Ovary (tissue), 9 donors: Measurements from ENCODE around the gene CENPP. TPM values are rescaled to one million over a fixed set of nuclear protein-coding genes. Genes with fewer than 3 reads are reported as not detected.

Source experiments
- DNase-seq, 5 donors: peaks; one replicate each; pipeline ENCODE4 v3.0.0-alpha.2; 2019 to 2020
- H3K27ac ChIP-seq, 2 donors: fragments of 200-600 bp; one replicate each; pipeline versions ENCODE4 v1.5.1 to v1.8.0; 2019 to 2022
- H3K27me3 ChIP-seq: fragments of 200-600 bp; one replicate; pipeline ENCODE4 v1.8.0; 2022
- H3K36me3 ChIP-seq: fragments of 200-600 bp; sonication (generic); one replicate; pipeline ENCODE4 v1.5.1; 2019
- H3K4me1 ChIP-seq: one replicate; pipeline ENCODE4 v1.8.1; 2013; ENCODE audit warnings: mild to moderate bottlenecking, moderate library complexity; ENCODE audit not compliant: insufficient read depth
- H3K4me3 ChIP-seq: fragments of 200-600 bp; sonication (generic); one replicate; pipeline ENCODE4 v1.5.1; 2017
- H3K9me3 ChIP-seq, 2 donors: fragments of 200-600 bp in 1 of 2; sonication (generic) in 1 of 2; one replicate each; pipeline versions ENCODE4 v1.5.1 to v1.8.1; 2013 to 2019; ENCODE audit warnings: mild to moderate bottlenecking in 1 of 2, moderate library complexity in 1 of 2
- CTCF ChIP-seq, 3 donors: fragments of 450-650 bp in 2 of 3; fragments of 200-600 bp in 1 of 3; IDR thresholded peaks; one replicate each; pipeline versions ENCODE4 v1.5.1 to v1.8.0; 2016 to 2022; ENCODE audit warnings: antibody characterized with exemption in 3 of 3, mild to moderate bottlenecking in 1 of 3
- EP300 ChIP-seq: sonication (generic); formaldehyde crosslinking; IDR thresholded peaks from one replicate; pipeline ENCODE4 v1.6.1; 2017; ENCODE audit warnings: antibody characterized with exemption
- POLR2A ChIP-seq: fragments of 450-650 bp; IDR thresholded peaks from one replicate; pipeline ENCODE4 v1.6.1; 2017; ENCODE audit warnings: antibody characterized with exemption, mild to moderate bottlenecking, moderate library complexity
- WGBS, 3 donors: extraction: QIAGEN DNeasy Blood & Tissue Kit in 1 of 3; methylation state at CpG; one replicate each; pipeline versions ENCODE4 v1.1.5 to v1.1.7; 2013 to 2017; 5-methylcytosine and 5-hydroxymethylcytosine counted together
- intact Hi-C, 4 donors: fragments of 100-400 bp; cut with DNase I; formaldehyde crosslinking; loops; one replicate each; pipeline versions ENCODE4 v1.11.0 to v1.15.1; 2022 to 2023
- polyA plus RNA-seq, 2 donors: library from polyadenylated mRNA; stranded (reverse); fragments of 200-250 nt in 1 of 2; fragments of 350-450 nt in 1 of 2; fragmentation: Illumina TruSeq in 1 of 2; extraction: RNeasy Lipid Tissue Mini Kit (QIAGEN cat#74804) in 1 of 2; gene quantifications; one replicate each; pipeline ENCODE4 v1.2.3, GENCODE V29; 2013 to 2014
- total RNA-seq, 7 donors: library from RNA; depleted of rRNA in 2 of 7; stranded (reverse); fragments of >200 nt in 2 of 7; fragmentation: NEBNext Ultra II Directional in 3 of 7; extraction: Animal tissue kit (Norgen Biotek cat#: 25700) in 3 of 7; gene quantifications; one replicate each; pipeline versions ENCODE4 v1.1.0 to v1.2.4, GENCODE V29; 2016 to 2023
- donor health status: DM: no; HTN: no; CAD: no; lungs with moderate emphysema.
- donor health status: DM: no; HTN: no; CAD: no.
- donor health status: Bipolar disorder and iron deficiency.
- donor health status: DM: yes; HTN: yes; CAD: no.
- donor health status: DM: no; HTN: no; CAD: no.
- donor health status: DM: yes; HTN: yes; CAD: no.

Gene CENPP
- total and polyA plus RNA-seq, 9 donors = 1.4 to 9.5 (median 5.8) TPM

- Histone ChIP-seq H3K9me3 (no peaks in the 10 kb centered on the region), H3K4me3 (no peak overlapping the region), H3K36me3 (no peaks in the 10 kb centered on the region), H3K27ac (no peak overlapping the region), H3K27me3 (no peaks in the 10 kb centered on the region), H3K4me1 (no peaks in the 10 kb centered on the region)
- DNase-seq = no peak
- intact Hi-C loops = no loop called here
- no peak for TF ChIP-seq POLR2A
- TF ChIP-seq EP300 = no peak
- TF ChIP-seq CTCF (IDR thresholded peaks at IDR 0.05) = no peak
- 56 to 73% (median 57%) methylated on average over 1 of the region's 1 CpG for WGBS, 3 donors
Measured at GRCh38 chr9:92300936-92301335, 24.8 kb upstream of the CENPP start.

- intact Hi-C loops = no loop called here
- TF ChIP-seq EP300 (no peak), CTCF (IDR thresholded peaks at IDR 0.05) (no peak), POLR2A (no peak)
Measured at GRCh38 chr9:92308893-92309292, 16.9 kb upstream of the CENPP start.

GRCh38 chr9:92310562-92310961, 15.2 kb upstream of the CENPP start:
- H3K27me3 ChIP-seq = no peaks in the 10 kb centered on the region
- no peak overlapping the region for H3K27ac ChIP-seq
- TF ChIP-seq CTCF (IDR thresholded peaks at IDR 0.05) (no peak), POLR2A (no peak), EP300 (no peak)
- no peak overlapping the region for H3K4me3 ChIP-seq
- WGBS, 3 donors = 86 to 93% (median 93%) methylated on average over 3 of the region's 3 CpGs
- no peaks in the 10 kb centered on the region for H3K36me3 ChIP-seq
- peaks cover 1% of the 10 kb centered on the region for H3K4me1 ChIP-seq
- intact Hi-C loops = no loop called here
- H3K9me3 ChIP-seq = no peaks in the 10 kb centered on the region
- no peak for DNase-seq

More at GRCh38 chr9:92308893-92309292, 16.9 kb upstream of the CENPP start:
- H3K36me3 ChIP-seq = no peaks in the 10 kb centered on the region
- H3K27ac ChIP-seq = no peak overlapping the region
- no peak overlapping the region for H3K4me3 ChIP-seq
- H3K9me3 ChIP-seq = no peaks in the 10 kb centered on the region
- DNase-seq = no peak
- H3K4me1 ChIP-seq = peaks cover 1% of the 10 kb centered on the region
- H3K27me3 ChIP-seq = no peaks in the 10 kb centered on the region

- intact Hi-C loops = no loop called here
- TF ChIP-seq POLR2A (no peak), CTCF (IDR thresholded peaks at IDR 0.05) (no peak), EP300 (no peak)
- Histone ChIP-seq H3K27ac (no peak overlapping the region), H3K4me1 (peaks cover 1% of the 10 kb centered on the region), H3K9me3 (no peaks in the 10 kb centered on the region), H3K27me3 (no peaks in the 10 kb centered on the region), H3K4me3 (no peak overlapping the region), H3K36me3 (no peaks in the 10 kb centered on the region)
- 66 to 76% (median 70%) methylated on average over 6 of the region's 6 CpGs for WGBS, 3 donors
- DNase-seq = no peak
Measured at GRCh38 chr9:92312887-92313623, 12.7 kb upstream of the CENPP start.
